Epithelial cell of proximal tubule (primary cell): ENCODE measurements around the gene ANKRD52. TPM values are rescaled to one million over a fixed set of nuclear protein-coding genes. Genes with fewer than 3 reads are reported as not detected.

ENCODE experiments used
- DNase-seq: peaks from one replicate; pipeline ENCODE4 v3.0.0-alpha.2; 2011; ENCODE audit warnings: low read depth
- H3K4me3 ChIP-seq: 2 replicates; pipeline ENCODE4 v1.5.1; 2011; ENCODE audit warnings: low read depth, mild to moderate bottlenecking, low read length
- total RNA-seq: library from RNA; depleted of rRNA; stranded (reverse); fragments of >200 nt; gene quantifications from 2 replicates; pipeline ENCODE4 v1.2.3, GENCODE V29; 2015
- TF ChIP-seq, protein P1 (sequence below): conservative IDR thresholded peaks from 2 replicates; pipeline ENCODE4 v1.5.1; 2012; ENCODE audit warnings: low read depth, mild to moderate bottlenecking, low read length

The ANKRD52 gene
- total RNA-seq, 1 donor from 2014 or later = 29.6 TPM

DNA sequence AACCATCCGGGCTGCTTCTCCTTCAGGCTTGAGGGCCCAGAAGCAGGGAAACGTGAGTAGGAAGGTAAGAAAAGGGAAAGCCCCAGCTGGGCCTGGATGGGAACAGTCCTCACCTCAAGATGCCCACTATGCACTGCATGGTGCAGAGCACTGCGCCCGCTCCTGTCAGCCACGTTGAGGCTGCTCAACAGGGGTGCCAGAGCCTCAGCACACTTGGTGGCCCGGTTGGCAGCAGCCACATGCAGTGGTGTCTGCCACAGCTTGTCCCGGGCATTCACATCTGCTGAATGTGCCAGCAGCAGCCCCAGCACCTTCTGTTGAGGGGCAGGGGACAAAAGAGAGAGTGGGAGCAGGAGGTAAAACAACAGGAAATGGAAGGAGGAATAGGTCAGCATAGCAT lies 2.5 kb downstream of the ANKRD52 start:
- H3K4me3 ChIP-seq = no peak overlapping the region
- no peak for DNase-seq
- TF ChIP-seq, protein P1, sequence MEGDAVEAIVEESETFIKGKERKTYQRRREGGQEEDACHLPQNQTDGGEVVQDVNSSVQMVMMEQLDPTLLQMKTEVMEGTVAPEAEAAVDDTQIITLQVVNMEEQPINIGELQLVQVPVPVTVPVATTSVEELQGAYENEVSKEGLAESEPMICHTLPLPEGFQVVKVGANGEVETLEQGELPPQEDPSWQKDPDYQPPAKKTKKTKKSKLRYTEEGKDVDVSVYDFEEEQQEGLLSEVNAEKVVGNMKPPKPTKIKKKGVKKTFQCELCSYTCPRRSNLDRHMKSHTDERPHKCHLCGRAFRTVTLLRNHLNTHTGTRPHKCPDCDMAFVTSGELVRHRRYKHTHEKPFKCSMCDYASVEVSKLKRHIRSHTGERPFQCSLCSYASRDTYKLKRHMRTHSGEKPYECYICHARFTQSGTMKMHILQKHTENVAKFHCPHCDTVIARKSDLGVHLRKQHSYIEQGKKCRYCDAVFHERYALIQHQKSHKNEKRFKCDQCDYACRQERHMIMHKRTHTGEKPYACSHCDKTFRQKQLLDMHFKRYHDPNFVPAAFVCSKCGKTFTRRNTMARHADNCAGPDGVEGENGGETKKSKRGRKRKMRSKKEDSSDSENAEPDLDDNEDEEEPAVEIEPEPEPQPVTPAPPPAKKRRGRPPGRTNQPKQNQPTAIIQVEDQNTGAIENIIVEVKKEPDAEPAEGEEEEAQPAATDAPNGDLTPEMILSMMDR = no peak

DNA sequence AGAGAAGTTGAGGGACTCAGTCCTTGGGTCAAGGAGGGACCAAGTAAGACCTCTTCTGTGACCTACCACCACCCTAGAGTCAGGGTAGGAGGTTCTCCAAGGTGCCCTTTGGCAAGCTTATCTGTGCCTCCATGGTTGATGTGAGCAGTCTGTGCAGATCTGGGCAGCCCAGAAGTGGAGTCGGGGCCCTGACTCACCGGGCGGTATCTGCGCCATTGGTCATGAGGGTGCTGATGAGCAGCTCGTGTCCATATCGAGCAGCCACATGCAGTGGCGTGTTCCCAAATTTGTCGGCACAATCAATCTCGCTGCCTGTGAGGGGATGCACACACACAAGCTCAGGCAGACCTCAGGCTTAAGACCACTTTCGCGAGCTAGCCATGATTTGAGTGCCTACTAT lies 5.1 kb downstream of the ANKRD52 start:
- TF ChIP-seq, protein P1 = no peak
- no peak for DNase-seq
- H3K4me3 ChIP-seq = no peak overlapping the region

DNA sequence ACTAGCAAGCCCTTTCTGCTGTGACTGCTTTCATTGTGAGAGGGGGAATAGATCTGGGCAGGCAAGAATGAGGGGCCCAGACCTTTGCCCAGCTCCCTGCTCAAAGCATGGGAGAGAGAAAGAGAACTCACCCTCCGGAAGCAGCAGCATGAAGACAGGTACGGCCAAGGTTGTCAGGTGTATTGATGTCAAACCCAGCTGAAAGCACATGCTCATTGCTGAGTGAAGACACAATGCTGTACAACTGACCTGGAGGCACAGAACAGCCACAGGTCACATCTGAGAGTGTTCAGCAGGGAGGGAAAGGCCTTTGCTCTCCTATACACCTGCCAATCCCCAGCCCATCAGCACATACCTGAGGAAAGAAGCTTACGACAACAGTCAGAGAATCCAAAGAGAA lies 5.5 kb downstream of the ANKRD52 start:
- TF ChIP-seq, protein P1 = no peak
- DNase-seq = no peak
- H3K4me3 ChIP-seq = no peak overlapping the region

DNA sequence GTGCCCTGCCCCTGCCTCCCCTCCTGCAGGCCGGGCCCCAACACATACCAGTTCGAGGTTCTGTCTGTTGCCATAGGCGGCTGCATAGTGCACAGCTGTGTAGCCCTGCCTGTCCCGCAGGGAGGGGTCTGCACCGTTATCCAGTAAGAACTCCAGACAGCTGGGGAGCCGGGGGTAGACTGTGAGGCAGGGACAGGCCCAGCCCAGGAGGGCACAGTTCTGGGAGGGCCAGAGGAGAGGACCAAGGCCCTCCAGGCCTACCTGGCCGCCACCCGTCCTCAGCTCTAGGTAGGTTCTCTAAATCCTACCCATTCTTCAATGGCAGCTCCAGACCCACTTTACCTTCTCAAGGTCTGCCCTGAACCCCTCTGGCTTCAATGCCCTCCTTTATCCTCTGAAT lies 9.5 kb downstream of the ANKRD52 start:
- H3K4me3 ChIP-seq = no peak overlapping the region
- DNase-seq = no peak
- TF ChIP-seq, protein P1 = no peak

DNA sequence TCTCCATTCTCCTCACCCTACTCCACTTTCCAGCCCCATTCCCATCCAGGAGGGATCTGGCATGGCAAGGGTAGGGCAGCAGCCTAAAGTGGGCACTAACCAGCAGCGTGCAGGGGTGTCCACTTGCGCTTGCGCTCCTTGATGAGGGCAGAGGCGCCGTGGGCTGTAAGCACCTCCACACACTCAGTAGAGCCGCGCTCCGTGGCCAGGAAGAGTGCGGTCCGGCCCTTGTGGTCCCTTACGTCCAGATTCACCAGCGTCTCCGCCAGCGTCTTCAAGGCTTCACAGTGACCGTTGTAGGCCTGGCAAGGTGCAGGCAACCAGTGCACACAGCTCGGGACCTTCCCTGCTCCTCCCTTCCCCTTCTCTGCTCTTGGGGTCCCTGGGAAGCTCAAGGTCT lies 10.3 kb downstream of the ANKRD52 start:
- TF ChIP-seq, protein P1 = no peak
- no peak overlapping the region for H3K4me3 ChIP-seq
- no peak for DNase-seq

DNA sequence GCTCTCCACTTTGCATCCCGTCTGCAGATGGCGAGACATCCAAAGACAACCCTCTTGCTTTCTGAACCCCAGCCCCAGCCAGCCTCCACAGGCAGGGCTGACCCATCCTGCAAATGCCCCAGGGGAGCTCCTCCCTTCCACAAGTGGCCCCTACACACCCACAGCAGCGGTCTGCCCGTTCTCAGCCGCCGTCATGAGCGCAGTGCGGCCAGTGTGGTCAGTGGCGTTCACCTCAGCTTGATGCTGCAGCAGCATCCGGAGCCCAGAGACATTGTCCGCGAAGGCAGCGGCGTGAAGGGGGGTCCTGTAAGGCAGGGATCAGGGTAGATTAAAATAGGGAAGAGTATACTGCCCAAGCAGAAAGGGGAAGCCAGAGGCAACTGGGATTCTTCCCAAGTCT lies 13.7 kb downstream of the ANKRD52 start:
- no peak overlapping the region for H3K4me3 ChIP-seq
- TF ChIP-seq, protein P1 = no peak
- DNase-seq = no peak

DNA sequence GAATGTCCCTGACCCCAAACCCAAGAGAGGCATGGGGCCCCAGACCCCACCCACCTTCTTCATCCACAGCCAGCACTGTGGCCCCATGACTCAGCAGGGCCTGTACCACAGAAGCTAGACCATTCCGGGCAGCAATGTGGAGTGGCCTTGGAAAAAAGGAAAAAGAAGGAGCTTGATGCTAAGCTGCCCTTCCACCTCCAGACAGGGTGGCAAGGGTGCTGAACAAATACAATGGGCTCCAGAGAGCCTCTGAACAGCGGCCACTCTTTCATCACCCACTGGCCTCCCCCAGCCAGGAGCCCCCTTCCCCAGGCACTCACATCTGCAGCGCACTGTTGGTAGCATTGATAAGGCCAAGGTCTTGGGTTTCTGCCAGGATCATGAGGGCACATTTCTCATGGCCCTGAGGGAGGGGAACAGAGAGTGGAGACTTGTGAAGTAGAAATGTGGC lies 14.4 kb downstream of the ANKRD52 start:
- TF ChIP-seq, protein P1 = no peak
- H3K4me3 ChIP-seq = no peak overlapping the region
- no peak for DNase-seq
